Measurements from ENCODE around the gene GALNT7.

DNA sequence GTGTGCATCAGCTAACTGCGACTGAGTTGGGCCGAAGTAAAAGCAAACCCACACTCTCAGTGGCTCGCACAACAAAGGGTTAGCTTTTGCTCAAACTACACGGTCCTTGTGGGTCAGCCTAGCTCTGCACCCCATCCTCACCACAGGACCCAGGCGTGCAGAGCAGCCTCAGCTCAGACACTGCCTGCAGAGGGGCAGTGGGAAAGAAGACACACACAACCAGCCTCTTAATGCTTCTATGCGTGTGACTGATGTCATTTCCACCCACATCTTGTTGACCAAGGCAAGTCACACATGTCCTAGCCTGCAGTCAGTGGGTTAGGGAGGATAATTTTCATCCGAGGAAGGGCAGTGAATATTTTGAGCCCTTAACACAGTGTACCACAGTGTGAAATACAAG, 125.1 kb downstream of the GALNT7 start:
- TF ChIP-seq, protein P1, sequence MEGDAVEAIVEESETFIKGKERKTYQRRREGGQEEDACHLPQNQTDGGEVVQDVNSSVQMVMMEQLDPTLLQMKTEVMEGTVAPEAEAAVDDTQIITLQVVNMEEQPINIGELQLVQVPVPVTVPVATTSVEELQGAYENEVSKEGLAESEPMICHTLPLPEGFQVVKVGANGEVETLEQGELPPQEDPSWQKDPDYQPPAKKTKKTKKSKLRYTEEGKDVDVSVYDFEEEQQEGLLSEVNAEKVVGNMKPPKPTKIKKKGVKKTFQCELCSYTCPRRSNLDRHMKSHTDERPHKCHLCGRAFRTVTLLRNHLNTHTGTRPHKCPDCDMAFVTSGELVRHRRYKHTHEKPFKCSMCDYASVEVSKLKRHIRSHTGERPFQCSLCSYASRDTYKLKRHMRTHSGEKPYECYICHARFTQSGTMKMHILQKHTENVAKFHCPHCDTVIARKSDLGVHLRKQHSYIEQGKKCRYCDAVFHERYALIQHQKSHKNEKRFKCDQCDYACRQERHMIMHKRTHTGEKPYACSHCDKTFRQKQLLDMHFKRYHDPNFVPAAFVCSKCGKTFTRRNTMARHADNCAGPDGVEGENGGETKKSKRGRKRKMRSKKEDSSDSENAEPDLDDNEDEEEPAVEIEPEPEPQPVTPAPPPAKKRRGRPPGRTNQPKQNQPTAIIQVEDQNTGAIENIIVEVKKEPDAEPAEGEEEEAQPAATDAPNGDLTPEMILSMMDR (IDR thresholded peaks at IDR 0.05), result no peak
- no peak for TF ChIP-seq POLR2A (IDR thresholded peaks at IDR 0.05)
